NK-92 (cell line): ENCODE measurements around the gene INPP4B.

Experiments used
- DNase-seq: peaks from one replicate; lab custom pipeline; 2025; ENCODE audit not compliant: unreplicated experiment; lab: John Stamatoyannopoulos, UW

The INPP4B gene

DNA sequence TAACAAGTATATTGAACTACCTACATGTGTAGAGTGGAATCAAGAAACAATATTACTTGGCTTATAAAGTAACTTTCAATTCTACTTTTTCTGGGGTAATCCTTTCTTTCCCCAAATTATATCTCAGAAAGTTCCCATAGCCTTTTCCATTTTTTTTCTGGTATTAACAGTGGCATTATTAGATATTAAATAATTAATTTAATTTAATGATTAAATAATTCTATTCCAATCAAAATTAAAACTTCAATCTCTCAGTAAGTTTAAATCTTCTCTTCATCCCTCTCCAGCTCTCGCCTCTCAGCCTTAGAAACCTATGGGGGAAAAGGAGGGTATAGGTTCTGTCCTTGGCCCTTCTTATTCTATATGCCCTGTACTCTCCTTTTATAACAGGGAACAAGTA lies 262.4 kb downstream of the INPP4B start:
- no peak for DNase-seq

DNA sequence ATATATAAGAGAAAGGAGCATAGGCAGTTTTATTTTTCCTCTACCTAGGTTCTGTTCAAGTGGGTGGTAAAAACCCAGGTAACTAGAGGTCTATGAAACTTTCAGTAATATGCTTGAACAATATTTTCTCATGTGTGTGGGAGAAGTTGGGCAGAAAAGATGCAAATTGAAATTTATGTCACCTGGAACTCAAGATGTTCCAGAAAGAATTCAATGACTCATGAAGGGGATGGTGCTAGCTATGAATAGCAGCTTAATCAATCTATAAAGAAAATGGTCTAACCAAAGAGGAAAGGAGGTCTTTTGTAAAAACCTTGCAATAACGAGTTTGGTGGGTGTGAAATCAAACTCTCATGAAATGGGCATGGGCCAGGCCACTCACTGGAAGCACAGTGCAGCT lies 263.8 kb downstream of the INPP4B start:
- DNase-seq, result no peak

DNA sequence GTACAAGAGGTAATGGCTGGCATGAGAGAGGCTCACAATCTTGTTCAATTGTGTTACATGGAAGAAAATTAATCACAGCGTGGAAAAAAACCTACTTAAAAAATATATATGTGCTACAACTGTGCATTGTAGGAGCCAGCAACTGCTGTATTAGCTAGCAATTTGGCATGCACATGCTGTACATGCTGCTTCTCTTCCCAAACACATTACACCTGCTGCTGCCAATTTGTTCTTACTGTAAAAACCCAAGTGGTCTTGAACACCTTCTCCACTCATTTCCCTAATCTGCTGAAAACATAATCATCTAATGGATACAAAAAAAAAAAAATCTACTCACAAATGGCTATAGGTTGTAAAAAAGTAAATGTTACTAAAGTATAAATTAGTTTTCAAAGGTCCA lies 264.2 kb downstream of the INPP4B start:
- DNase-seq, result no peak

DNA sequence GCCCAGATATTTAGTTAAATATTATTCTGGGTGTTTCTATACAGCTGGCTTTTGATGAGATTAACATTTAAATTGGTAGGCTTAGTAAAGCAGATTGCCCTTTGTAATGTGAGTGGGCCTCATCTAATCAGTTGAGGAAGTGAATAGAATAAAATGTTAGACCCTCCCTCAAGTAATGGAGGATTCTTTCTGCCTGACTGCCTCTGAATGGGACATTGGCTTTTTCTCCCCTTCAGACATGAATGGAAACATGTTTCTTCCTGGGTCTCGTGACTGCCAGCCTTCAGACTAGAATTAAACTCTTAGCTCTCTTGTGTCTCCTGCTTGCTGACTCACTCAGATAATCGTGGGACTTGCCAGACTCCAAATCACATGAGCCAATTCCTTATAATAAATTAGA lies 266.7 kb downstream of the INPP4B start:
- no peak for DNase-seq

DNA sequence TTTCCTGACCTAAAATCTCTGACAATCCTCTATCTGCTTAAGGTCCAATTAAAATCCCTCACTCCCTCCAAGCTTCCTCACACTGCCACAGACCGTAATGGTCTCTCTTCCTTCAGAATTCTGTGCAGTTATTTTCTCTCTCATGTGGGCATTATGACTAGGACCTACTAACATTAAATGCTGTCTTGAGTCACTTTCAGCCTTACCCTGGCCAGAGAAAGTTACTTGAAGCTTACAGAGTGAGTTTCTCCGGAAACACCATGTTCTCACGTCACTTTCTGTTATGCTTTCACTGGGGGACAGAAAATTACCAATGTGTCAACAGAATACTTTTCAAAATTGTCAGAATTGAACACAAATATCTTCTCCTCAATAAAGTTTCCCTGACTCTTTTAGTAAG lies 271.8 kb downstream of the INPP4B start:
- no peak for DNase-seq

DNA sequence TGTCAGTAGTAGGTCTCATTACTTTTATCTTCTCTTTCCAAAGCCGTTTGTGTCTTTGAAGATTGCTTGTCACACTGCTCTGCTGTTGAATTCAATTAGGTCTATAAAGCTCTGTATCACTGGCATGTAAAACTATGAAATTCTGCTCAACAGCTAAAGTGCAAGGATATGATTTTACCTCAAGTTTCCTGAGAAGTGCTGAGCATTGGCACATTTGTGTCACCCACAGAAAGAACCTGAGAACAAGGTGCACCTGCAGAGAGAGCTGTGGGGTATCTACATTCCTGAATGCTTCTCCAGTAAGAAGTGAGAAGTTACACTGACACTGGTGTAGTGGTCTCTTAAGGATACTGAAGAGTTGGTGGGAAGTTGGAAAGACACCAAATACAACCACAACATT lies 274.0 kb downstream of the INPP4B start:
- no peak for DNase-seq

DNA sequence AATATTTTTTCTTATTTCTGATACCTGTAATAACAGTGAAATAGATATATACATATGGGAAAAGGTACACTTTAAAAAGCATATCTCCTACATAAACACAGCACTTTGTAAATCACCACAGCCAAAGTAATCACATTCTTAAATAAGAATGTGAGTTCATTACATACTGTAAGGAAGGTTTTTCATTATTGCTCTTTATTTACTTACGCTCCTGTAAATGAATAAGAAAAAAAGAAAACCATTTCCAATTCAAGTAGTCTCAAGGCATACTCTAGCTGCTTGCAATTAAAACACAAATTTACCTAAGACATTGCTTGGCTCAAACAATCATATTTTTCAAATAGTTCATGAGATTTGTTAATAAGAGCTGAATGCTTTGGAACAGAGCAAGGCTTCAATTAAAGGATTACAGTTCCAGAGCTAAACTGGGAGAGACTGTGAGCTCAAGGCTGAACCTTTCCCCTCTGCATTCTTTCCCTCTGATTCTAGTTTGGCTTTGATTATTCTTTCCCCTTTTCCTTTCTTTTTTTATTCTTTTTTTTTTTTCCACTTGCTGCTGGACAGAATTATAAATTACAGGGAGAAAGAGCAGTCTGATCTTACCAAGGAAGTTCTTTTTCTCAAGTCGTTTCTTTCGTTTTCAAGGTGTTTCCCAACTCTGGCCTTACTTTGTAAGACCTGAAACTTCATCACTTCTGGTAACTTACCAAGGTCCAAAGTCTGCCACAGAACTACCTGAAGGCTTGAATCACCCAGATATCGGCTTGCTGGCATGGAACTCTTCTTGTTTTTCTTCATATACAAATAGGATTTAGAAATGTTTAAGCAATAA lies 278.3 kb downstream of the INPP4B start:
- no peak for DNase-seq

DNA sequence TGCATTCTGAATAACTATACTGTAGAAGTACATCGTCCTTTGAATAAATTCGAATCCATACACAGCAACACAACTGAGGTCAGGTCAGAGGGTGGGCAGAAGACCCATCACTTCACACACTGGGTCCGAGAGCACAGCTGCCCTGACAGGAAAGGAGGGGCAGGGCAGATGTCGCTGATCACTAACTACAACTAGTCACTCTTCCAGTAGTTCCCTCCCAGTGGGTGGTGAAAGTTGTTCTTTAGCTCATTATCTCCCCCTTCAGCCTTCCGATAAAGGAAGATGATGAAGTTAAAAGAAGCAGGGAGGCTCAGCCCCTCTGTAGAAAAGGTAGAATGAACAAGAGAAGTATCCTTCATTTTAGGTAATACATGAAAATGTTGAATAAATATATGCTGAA lies 278.9 kb downstream of the INPP4B start:
- DNase-seq, result no peak

DNA sequence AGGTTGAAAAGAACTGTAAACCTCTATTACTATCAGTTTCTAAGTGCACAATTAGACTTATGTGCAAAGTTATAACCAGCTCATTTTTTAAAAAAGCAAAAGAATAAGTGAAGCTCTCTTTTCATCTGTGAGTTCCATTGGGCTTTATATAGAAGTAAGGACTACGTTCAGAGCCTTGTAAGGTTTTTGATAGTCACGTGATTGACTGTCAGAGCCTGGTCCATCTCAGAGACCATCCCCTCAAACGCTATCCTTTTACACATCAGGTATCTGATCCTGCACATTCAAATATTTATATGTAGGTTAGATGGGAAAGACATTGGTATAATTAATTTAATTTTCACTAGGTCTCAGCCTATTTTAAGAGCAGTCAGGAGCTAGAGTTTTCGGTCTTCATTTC lies 279.3 kb downstream of the INPP4B start:
- DNase-seq, result no peak

DNA sequence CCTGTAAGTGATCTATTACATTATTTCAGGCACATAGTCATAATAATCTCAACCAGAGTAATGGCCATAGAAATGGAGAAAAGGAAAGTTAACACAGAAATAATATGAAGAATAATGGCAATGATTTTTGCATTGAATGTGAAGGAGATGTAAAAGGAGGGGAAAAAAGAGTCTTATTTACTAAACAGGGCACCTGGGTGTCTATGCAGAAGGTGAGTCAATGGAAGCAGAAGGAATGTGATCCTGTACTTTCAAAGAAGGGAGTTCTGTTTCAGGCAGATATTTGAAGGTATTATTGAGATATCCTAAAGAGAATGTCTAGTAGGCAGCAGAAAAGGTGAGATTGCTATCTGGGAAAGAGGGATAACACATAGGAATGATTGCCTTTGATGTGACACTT lies 279.9 kb downstream of the INPP4B start:
- DNase-seq, result no peak

DNA sequence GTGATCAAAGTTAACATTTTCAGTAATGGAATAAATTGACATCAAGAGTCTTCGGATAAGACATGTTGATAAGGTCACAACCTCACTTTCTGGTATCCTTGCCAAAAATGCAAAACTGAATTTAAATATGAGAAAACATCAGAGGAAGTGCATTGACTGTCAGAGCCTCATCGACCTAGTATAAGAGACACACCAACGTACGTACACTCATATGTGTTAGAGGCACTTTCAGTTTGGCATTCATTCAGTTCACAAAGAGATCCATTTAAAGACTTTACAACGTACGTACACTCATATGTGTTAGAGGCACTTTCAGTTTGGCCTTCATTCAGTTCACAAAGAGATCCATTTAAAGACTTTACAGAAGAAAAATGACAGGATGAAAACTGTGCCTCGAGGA lies 280.3 kb downstream of the INPP4B start:
- no peak for DNase-seq

DNA sequence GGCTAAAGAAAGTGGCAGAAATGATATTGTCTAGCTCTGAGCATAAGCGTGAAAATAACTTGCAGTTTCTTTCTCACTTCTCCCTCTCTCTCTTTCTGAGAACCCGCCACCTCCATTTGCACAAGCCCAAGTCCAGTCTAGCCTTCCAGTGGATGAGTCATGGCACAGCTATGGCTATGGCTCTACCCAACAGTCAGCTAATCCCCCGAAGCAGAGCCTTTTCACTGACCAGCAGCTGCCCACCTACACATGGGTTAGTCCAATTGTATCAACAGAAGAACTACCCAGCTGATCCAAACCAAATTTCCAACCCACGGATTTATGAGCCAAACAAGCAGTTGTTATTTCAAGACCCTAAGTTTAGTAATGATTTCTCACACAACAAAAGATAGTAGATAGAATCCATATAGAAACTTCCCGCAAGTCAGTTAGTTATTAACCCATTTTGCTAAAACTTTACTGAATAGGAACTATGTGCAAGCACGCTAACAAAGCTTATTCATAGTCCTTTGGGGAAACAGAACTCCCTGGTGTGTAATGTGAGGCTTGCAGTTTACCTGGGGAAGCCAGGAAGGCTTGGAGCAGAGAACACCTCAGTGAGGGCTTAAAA lies 282.3 kb downstream of the INPP4B start:
- no peak for DNase-seq

DNA sequence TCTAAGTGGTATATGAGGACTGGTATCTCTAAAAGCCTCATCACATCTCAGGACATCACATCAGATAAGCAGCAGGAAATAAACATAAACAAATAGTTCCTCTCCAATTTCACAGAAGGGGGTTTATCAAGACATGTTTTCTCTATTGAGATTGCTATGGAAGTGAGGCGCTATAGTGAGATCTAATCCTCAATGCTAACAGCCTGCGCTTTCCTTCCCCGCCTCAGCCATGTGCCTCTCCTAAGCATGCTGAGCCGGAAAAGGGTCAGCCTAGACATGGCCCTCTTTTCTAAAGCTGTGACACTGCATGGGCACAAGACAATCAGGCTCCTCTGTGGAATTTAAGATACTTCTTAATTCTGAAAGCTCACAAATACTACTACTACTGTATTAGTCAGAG lies 286.1 kb downstream of the INPP4B start:
- no peak for DNase-seq

DNA sequence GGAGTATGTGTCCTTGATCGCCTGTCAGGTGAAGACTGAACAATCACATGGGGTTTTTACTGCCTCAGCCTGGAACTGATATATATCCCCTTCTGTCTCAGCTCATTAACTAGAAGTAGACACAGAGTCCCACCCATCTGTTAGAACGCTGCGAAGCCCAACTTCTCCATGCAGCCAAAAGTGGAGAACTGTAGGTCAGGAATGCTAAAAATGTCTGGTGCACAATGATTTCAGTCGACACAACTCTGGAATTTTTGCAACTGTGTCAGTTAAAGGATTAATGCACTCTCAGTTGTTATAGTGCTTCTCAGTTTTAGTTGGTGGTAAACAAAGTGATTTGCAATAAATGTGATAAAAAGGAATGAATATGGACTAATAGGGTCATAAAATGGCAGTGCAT lies 287.2 kb downstream of the INPP4B start:
- no peak for DNase-seq

DNA sequence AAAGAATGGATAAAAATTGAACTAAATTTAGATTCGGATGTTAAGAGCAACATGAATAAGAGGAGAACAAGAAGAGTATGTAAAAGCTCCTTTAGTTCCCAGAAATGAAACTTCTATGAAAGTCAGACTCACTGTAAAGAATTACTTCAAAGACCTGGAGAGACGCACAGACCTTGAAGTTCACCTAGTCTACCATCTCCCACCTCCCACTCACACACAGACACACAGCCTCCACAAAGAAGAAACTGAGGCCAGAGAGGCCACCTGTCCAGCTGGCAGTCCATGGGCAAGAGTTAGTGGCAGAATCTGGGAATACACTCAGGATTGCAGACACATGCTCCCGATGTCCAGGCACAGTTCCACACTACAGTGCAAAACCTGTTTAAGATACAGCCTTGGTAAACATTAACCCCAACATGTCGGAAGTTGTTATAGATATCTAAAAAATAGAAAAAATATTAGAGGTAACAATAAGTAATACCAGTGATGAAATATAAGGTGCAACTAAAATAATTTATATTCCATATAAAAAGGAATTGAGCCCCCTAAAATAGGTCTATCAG lies 288.8 kb downstream of the INPP4B start:
- DNase-seq, result no peak

DNA sequence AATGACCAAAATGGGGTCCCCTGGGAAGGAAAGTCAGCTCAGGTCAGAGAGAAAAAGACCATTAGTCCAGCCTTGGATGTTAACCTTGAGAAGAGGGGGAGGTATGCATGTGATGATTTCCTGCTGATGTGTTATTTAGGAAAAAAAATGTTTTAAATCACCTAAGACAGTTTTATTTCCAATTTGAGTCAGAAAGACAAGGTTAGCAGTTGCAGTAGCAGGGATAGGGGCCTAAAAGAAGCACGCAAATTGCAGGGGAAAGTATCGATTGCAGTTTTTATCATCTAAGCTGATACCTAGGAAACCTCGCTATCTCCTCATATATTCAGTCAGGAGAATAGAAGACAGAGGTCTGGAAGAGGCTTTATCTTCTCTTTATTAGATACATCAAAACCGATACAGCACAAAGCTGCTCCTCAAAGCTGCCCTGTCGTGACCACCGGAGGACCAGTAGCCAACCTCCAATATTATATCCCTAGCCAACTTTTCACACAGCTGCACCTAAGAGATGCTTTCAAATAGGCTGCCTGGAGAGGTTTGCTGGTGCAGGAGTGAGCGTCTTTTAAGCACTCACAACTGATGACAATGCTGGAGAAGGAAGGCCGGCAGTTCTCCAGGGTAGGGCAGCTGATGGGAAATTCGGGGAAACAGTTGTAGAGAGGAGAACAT lies 289.4 kb downstream of the INPP4B start:
- DNase-seq, result no peak

DNA sequence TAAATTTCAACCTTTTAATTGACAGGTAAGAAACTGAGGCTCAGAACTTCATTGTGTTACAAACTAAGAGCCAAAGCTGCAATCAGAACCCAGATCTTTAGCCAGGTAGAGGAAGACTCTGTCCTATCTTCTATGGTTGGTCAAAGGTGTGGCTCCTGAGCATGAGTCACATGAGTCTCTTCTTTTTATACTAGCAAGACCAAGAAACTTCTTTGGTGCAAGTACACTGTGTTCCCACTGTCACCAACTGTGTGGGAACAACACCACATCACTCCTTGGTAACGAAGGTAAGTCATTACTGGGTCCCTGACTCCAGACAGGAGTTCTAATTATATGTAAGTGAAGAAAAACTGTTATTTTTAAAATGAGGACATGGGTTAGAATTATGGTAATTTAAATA lies 290.1 kb downstream of the INPP4B start:
- DNase-seq, result no peak

DNA sequence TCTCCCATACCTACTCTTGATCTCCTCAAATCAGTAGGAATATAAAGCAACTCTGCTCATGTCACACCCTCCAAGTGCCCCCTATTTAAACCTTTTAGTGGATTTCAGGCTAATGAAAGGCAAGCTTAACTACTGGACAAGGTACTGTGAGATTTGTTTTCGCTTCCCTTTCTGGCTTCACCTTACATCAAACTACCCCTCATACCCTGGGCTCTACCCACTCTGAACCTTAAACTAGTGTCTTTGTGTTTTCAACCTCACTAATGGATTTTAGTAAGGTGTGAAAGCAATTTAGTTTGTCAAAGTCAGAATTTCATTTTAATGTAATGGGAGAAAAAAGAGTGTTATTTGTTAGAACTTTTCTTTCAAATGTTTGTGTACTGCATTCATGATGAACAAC lies 291.7 kb downstream of the INPP4B start:
- no peak for DNase-seq

DNA sequence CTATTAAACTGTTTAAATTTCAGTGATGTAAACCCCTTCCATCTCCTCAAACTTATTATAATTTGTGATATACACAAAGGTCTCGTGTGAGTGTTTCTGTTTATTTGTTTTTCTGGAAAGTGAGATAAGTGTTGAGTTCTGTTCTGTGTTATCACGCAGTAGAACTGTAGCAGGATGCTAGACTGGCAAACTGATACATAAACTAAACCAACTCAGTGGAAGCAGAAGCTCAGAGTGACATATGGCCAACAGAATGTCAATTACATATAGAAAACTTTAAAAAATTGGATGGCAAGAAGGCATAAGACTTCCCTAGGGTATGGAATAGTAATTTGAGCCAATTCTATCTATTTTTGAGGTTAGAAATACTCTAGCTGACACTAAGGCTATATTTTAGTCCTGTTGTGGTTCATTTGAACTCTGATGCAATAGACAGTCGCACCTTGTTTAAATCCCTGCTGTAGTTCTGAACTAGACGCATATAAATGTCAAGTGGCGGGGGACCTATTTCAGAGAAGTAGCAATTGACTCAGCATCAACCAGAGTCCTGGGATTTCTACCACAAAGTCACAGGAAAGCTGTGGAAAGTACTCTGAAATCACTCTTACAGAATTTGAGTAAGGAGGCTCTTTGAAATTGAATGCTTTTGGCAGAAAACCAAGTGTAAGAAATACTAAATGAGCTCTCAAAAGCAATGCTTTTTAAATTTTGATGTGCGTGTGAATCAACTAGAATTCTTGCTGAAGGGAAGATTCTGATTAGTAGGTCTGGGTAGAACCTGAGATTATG lies 294.4 kb downstream of the INPP4B start:
- no peak for DNase-seq

DNA sequence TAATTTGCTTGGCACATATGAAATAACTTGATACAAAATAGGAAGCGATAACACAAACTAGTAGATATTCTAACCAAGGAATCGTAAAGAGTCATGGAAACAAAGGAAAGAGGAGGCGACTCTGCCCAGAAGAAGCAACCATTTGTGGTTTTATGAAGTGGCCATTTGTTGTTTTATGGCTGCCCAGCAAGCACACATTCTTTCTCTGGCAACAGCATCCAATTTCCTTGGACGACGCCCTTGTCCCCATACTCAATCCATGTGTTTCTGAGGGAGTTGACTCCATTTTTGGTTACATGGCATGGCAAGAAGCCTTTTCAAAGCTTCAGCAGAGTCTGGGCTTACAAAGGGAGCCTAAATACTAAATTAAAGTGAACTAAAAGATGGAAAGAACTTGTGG lies 295.1 kb downstream of the INPP4B start:
- no peak for DNase-seq

DNA sequence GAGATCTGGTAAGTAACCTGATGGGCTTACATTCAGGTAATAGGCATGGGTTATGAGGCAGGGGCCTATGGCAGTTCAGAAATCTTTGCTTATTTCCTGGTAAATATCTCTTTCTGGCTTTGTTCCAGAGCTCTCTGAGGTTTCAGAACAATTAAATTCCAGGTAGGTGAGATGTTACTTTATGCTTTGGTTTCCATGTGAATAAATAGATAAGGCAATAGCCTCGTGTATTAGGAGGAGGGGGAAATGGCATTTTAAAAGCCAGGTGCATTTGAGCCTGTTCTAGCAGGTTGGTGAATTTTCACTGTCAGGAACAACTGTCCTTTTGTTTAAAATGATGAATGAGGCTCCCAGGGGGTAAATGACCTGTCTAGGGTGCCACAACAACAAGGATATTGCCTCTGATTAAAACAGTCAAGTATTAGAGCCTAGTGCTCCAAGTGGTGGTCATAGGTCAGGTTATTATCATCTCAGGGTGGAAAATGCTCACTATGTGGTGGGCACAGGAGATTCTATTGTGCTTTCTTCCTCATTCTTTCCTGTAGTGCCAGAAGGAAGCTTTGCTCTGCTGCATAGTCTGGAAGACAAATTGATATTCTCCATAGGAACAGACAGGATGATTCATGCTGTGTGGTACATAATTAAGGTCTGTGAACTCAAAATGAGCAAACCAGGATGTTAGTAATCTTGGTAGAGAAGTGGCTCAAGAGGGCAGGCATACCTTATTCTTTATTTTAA lies 296.2 kb downstream of the INPP4B start:
- no peak for DNase-seq
